Measurements from ENCODE around the gene CTNS.
"Not testable (repeated sequence)": the region's sequence is repeated elsewhere in the genome, so short reads cannot be mapped to it uniquely, and the experiment has no call there.

The CTNS gene

GRCh38 chr17:3699951-3700350 lies 63.4 kb downstream of the CTNS start:
- Histone ChIP-seq H3K27ac (ENCODE audit: low read depth, low read length) (no peak overlapping the region), H3K9me3 (ENCODE audit: control insufficient read depth, insufficient read depth, low read depth, low read length) (no peaks in the 10 kb centered on the region; the same call in 1 of the 2 replicates), H3K4me3 (ENCODE audit: low read depth, low read length) (no peak overlapping the region), H3K36me3 (ENCODE audit: control insufficient read depth, insufficient read depth, low read length) (no peaks in the 10 kb centered on the region), H3K9ac (ENCODE audit: low read length) (no peak overlapping the region), H3K27me3 (ENCODE audit: control insufficient read depth, insufficient read depth, low read length) (peaks cover 37% of the 10 kb centered on the region), H3K4me1 (ENCODE audit: control insufficient read depth, insufficient read depth, low read length) (peaks cover 6% of the 10 kb centered on the region)

- H3K9ac ChIP-seq (ENCODE audit: low read length); H3K4me3 ChIP-seq (ENCODE audit: low read depth, low read length); H3K27ac ChIP-seq (ENCODE audit: low read depth, low read length); H3K4me1 ChIP-seq (ENCODE audit: control insufficient read depth, insufficient read depth, low read length); H3K9me3 ChIP-seq (ENCODE audit: control insufficient read depth, insufficient read depth, low read depth, low read length); H3K36me3 ChIP-seq (ENCODE audit: control insufficient read depth, insufficient read depth, low read length): not testable (repeated sequence)
- peaks cover 15% of the 10 kb centered on the region for H3K27me3 ChIP-seq (ENCODE audit: control insufficient read depth, insufficient read depth, low read length)
Measured at GRCh38 chr17:3702041-3702539, 65.5 kb downstream of the CTNS start.

- Histone ChIP-seq H3K4me3 (ENCODE audit: low read depth, low read length) (no peak overlapping the region), H3K27ac (ENCODE audit: low read depth, low read length) (no peak overlapping the region), H3K4me1 (ENCODE audit: control insufficient read depth, insufficient read depth, low read length) (no peaks in the 10 kb centered on the region), H3K9ac (ENCODE audit: low read length) (no peak overlapping the region), H3K36me3 (ENCODE audit: control insufficient read depth, insufficient read depth, low read length) (no peaks in the 10 kb centered on the region), H3K27me3 (ENCODE audit: control insufficient read depth, insufficient read depth, low read length) (no peaks in the 10 kb centered on the region), H3K9me3 (ENCODE audit: control insufficient read depth, insufficient read depth, low read depth, low read length) (no peaks in the 10 kb centered on the region)
Measured at GRCh38 chr17:3704931-3705717, 68.6 kb downstream of the CTNS start.

DNA sequence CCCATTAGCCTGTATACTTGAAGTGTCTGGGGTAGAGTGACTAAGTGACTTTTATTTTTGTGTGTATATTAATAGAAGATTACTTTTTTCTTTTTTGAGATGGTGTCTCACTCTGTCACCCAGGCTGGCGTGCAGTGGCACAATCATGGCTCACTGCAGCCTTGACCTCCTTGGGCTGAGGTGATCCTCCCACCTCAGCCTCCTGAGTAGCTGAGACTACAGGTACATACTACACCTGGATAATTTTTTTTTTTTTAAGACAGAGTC lies 69.1 kb downstream of the CTNS start:
- not testable (repeated sequence) for H3K36me3 ChIP-seq (ENCODE audit: control insufficient read depth, insufficient read depth, low read length); H3K9me3 ChIP-seq (ENCODE audit: control insufficient read depth, insufficient read depth, low read depth, low read length); H3K9ac ChIP-seq (ENCODE audit: low read length); H3K4me1 ChIP-seq (ENCODE audit: control insufficient read depth, insufficient read depth, low read length); H3K27me3 ChIP-seq (ENCODE audit: control insufficient read depth, insufficient read depth, low read length); H3K4me3 ChIP-seq (ENCODE audit: low read depth, low read length); H3K27ac ChIP-seq (ENCODE audit: low read depth, low read length)

DNA sequence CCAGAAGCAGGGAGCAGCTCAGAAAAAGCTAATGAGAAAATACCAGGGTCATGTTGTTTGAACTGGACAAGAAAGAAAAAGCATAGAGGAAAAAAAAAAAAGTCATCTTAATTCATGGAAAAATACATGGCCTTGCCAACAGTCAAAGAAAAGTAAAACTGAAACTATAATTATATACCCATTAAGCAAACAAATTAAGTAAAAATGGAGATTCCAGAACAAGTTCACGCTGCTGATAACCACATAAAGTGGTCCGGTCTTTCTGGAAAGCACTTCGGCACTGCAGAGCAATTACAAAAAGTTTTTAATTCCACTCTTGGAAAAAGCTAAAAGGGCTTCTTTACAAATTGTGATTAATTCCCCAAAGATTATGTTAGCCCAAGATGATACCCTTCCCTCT lies 71.8 kb downstream of the CTNS start:
- H3K4me1 ChIP-seq (ENCODE audit: control insufficient read depth, insufficient read depth, low read length), result peaks cover 3% of the 10 kb centered on the region; the same call in 1 of the 2 replicates
- no peaks in the 10 kb centered on the region for H3K27me3 ChIP-seq (ENCODE audit: control insufficient read depth, insufficient read depth, low read length)
- no peak overlapping the region for H3K9ac ChIP-seq (ENCODE audit: low read length)
- H3K36me3 ChIP-seq (ENCODE audit: control insufficient read depth, insufficient read depth, low read length), result peaks cover 7% of the 10 kb centered on the region
- H3K4me3 ChIP-seq (ENCODE audit: low read depth, low read length), result no peak overlapping the region
- H3K27ac ChIP-seq (ENCODE audit: low read depth, low read length), result no peak overlapping the region
- H3K9me3 ChIP-seq (ENCODE audit: control insufficient read depth, insufficient read depth, low read depth, low read length), result no peaks in the 10 kb centered on the region

GRCh38 chr17:3710951-3711383 lies 74.4 kb downstream of the CTNS start:
- Histone ChIP-seq H3K27me3 (ENCODE audit: control insufficient read depth, insufficient read depth, low read length) (no peaks in the 10 kb centered on the region), H3K9ac (ENCODE audit: low read length) (no peak overlapping the region), H3K36me3 (ENCODE audit: control insufficient read depth, insufficient read depth, low read length) (peaks cover 21% of the 10 kb centered on the region), H3K27ac (ENCODE audit: low read depth, low read length) (no peak overlapping the region), H3K4me3 (ENCODE audit: low read depth, low read length) (no peak overlapping the region), H3K9me3 (ENCODE audit: control insufficient read depth, insufficient read depth, low read depth, low read length) (no peaks in the 10 kb centered on the region), H3K4me1 (ENCODE audit: control insufficient read depth, insufficient read depth, low read length) (peaks cover 3% of the 10 kb centered on the region; the same call in 1 of the 2 replicates)
